Fibroblast of lung (primary cell): ENCODE data around the gene MRNIP. TPM values are rescaled to one million over a fixed set of nuclear protein-coding genes. Genes with fewer than 3 reads are reported as not detected.

Source experiments
- DNase-seq, 2 donors: peaks; one replicate each; pipeline versions ENCODE4 v3.0.0 to v3.0.0-alpha.2; 2010; ENCODE audit warnings: low read depth in 2 of 2
- H2AFZ ChIP-seq: 2 replicates; pipeline ENCODE4 v1.5.1; 2012; ENCODE audit warnings: low read length, control low read depth, inconsistent platforms
- H3K27ac ChIP-seq: 2 replicates; pipeline ENCODE4 v1.5.1; 2011; ENCODE audit warnings: low read length, control low read depth; ENCODE audit not compliant: insufficient read depth
- H3K27me3 ChIP-seq: 2 replicates; pipeline ENCODE4 v1.5.1; 2011; ENCODE audit warnings: mild to moderate bottlenecking, low read length; ENCODE audit not compliant: control insufficient read depth, insufficient read depth
- H3K36me3 ChIP-seq: 2 replicates; pipeline ENCODE4 v1.5.1; 2011; ENCODE audit warnings: low read length; ENCODE audit not compliant: control insufficient read depth, insufficient read depth
- H3K4me1 ChIP-seq: 2 replicates; pipeline ENCODE4 v1.5.1; 2011; ENCODE audit warnings: low read length; ENCODE audit not compliant: control insufficient read depth, insufficient read depth; ENCODE audit errors: extremely low read depth
- H3K4me2 ChIP-seq: 2 replicates; pipeline ENCODE4 v1.5.1; 2011; ENCODE audit warnings: low read length, control low read depth; ENCODE audit not compliant: insufficient read depth; ENCODE audit errors: extremely low read depth
- H3K4me3 ChIP-seq, 4 experiments: fragments of 200-600 bp in 1 of 4; sonication (generic) in 1 of 4; replicated peaks in 1 of 4; 2 replicates each; pipeline ENCODE4 v1.5.1; 2011 to 2016; ENCODE audit warnings: low read length in 4 of 4, low read depth in 3 of 4, mild to moderate bottlenecking in 3 of 4, control low read depth in 2 of 4, inconsistent platforms in 1 of 4, mixed read lengths in 1 of 4; ENCODE audit not compliant: insufficient read depth in 1 of 4; ENCODE audit errors: control extremely low read depth in 1 of 4
- H3K79me2 ChIP-seq: 2 replicates; pipeline ENCODE4 v1.5.1; 2012; ENCODE audit warnings: mild to moderate bottlenecking, low read length, inconsistent platforms; ENCODE audit not compliant: control insufficient read depth, insufficient read depth
- H3K9ac ChIP-seq: 2 replicates; pipeline ENCODE4 v1.5.1; 2011; ENCODE audit warnings: mild to moderate bottlenecking, low read length, control low read depth; ENCODE audit not compliant: insufficient read depth
- H3K9me3 ChIP-seq: 2 replicates; pipeline ENCODE4 v1.5.1; 2012; ENCODE audit warnings: low read depth, low read length; ENCODE audit not compliant: control insufficient read depth, insufficient read depth
- H4K20me1 ChIP-seq: 2 replicates; pipeline ENCODE4 v1.5.1; 2011; ENCODE audit warnings: low read length; ENCODE audit not compliant: control insufficient read depth, insufficient read depth; ENCODE audit errors: extremely low read depth
- EZH2 ChIP-seq: IDR thresholded peaks from 2 replicates; pipeline ENCODE4 v1.5.1; 2012; ENCODE audit warnings: low read length, control low read depth, mild to moderate bottlenecking; ENCODE audit errors: missing control alignments
- polyA plus RNA-seq, 2 donors: library from polyadenylated mRNA; depleted of rRNA in 1 of 2; stranded (reverse) in 1 of 2; unstranded in 1 of 2; fragments of >200 nt; gene quantifications; 2 replicates each; pipeline ENCODE4 v1.2.1, GENCODE V29; 2011 to 2012; ENCODE audit warnings: missing spikeins in 1 of 2
- total RNA-seq: library from RNA; depleted of rRNA; stranded (reverse); fragments of >200 nt; gene quantifications from 2 replicates; pipeline ENCODE4 v1.2.1, GENCODE V29; 2014
- TF ChIP-seq, protein P1 (sequence below), 2 donors: IDR thresholded peaks in 1 of 2; conservative IDR thresholded peaks in 1 of 2; 1 replicate in 1 of 2; 2 replicates in 1 of 2; pipeline ENCODE4 v1.5.1; 2011 to 2012; ENCODE audit warnings: low read length in 2 of 2, control low read depth in 1 of 2, inconsistent platforms in 1 of 2, low read depth in 1 of 2, mild to moderate bottlenecking in 1 of 2

The MRNIP gene
- total and polyA plus RNA-seq, 2 donors (not counting 1 experiment from before 2014, with no cell fraction given), result 8.6 to 21.0 TPM

DNA sequence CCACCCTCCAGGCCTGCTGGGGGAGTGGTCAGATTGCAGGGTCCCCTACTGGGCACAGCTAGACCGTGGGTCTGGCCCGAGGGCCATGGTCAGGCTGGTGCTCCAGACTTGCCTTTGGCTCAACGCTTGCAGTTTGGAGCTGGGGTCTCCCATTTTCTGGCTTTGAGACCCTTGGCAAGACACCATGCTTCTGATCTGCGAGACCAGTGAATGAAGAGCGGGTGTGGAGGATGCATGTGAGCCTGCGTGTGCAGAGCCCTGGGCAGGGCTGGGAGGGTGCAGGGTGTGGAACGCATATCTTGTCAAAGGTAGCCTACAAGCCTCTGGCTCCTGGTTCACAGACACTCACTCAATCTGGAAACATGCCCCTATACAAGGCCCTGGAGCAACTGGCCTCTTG is 6.1 kb upstream of the MRNIP start:
- H4K20me1 ChIP-seq, result no peaks in the 10 kb centered on the region
- TF ChIP-seq EZH2, result no peak
- TF ChIP-seq, protein P1, sequence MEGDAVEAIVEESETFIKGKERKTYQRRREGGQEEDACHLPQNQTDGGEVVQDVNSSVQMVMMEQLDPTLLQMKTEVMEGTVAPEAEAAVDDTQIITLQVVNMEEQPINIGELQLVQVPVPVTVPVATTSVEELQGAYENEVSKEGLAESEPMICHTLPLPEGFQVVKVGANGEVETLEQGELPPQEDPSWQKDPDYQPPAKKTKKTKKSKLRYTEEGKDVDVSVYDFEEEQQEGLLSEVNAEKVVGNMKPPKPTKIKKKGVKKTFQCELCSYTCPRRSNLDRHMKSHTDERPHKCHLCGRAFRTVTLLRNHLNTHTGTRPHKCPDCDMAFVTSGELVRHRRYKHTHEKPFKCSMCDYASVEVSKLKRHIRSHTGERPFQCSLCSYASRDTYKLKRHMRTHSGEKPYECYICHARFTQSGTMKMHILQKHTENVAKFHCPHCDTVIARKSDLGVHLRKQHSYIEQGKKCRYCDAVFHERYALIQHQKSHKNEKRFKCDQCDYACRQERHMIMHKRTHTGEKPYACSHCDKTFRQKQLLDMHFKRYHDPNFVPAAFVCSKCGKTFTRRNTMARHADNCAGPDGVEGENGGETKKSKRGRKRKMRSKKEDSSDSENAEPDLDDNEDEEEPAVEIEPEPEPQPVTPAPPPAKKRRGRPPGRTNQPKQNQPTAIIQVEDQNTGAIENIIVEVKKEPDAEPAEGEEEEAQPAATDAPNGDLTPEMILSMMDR (conservative IDR thresholded peaks at IDR 0.05 in 1 of 2, IDR thresholded peaks at IDR 0.05 in 1 of 2; ENCODE audit: low read depth in 1 of 2, low read length in 2 of 2), result no peak
- H3K27me3 ChIP-seq, result no peaks in the 10 kb centered on the region
- no peak overlapping the region for H2AFZ ChIP-seq
- no peak overlapping the region for H3K9ac ChIP-seq
- H3K9me3 ChIP-seq, result no peaks in the 10 kb centered on the region
- no peak for DNase-seq
- no peaks in the 10 kb centered on the region for H3K79me2 ChIP-seq
- peaks cover 27% of the 10 kb centered on the region for H3K36me3 ChIP-seq
- no peaks in the 10 kb centered on the region for H3K4me1 ChIP-seq
- no peak overlapping the region for H3K4me2 ChIP-seq
- no peak overlapping the region for H3K27ac ChIP-seq
- no peak overlapping the region for H3K4me3 ChIP-seq

DNA sequence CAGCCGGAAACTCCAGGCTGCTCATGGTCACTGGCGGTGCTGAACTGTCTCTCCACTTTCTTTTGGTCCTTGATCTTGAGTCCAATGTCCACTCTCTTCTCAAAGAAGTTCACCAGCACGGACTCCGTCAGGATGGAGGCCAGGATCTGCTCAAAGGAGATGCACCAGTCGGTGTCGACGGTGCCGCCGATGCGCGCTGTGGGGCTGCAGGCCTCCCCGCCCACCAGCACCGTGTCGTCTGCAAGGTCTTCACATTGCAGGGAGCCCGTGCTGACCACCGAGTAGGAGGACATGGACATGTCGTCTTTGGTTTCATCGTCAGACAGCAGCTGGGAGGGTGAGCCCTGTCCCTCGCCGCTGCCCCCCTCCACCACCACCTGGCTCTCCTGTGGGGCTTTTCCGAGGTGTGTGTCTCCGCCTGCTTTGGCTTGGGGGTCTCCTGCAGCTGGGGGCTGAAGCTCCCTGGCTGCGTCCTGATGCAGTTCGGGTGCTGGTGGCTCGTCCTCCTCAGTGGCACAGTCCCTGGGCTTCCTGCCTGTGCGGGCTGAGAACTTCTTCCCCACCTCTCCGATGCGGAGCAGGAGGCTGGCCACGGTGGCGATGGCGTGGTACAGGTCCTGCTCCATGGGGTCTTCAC is 5.0 kb upstream of the MRNIP start:
- DNase-seq, result no peak
- Histone ChIP-seq H3K9me3 (no peaks in the 10 kb centered on the region), H3K4me1 (no peaks in the 10 kb centered on the region), H3K36me3 (peaks cover 27% of the 10 kb centered on the region), H2AFZ (no peak overlapping the region), H3K4me3 (no peak overlapping the region), H3K9ac (no peak overlapping the region), H4K20me1 (no peaks in the 10 kb centered on the region), H3K27ac (no peak overlapping the region), H3K4me2 (no peak overlapping the region), H3K79me2 (no peaks in the 10 kb centered on the region), H3K27me3 (no peaks in the 10 kb centered on the region)
- TF ChIP-seq EZH2, result no peak
- TF ChIP-seq, protein P1 (conservative IDR thresholded peaks at IDR 0.05 in 1 of 2, IDR thresholded peaks at IDR 0.05 in 1 of 2; ENCODE audit: low read depth in 1 of 2, low read length in 2 of 2), result no peak

DNA sequence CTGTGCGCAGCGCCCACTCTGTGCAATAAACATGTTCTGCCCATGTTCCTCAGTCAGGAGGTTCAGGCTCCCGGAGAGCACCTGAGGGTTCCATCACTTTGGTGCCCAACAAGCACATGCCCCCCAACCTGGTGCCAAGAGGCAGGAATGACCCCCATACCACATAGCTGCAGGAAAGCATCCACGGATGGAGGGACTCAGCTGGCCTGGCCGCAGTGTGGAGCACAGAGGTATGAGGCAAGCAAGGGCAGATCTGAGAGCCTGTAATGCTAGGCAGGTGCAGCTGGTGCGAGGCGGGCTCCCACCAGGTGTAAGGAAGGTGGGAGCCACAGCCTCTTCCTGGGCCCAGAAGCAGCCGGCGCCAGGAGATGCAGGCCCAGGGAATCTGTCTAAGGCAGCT is 4.3 kb upstream of the MRNIP start:
- Histone ChIP-seq H3K4me2 (no peak overlapping the region), H3K79me2 (no peaks in the 10 kb centered on the region), H3K36me3 (peaks cover 25% of the 10 kb centered on the region), H3K27me3 (no peaks in the 10 kb centered on the region), H3K9me3 (no peaks in the 10 kb centered on the region), H3K27ac (no peak overlapping the region), H3K4me1 (no peaks in the 10 kb centered on the region), H2AFZ (no peak overlapping the region), H4K20me1 (no peaks in the 10 kb centered on the region), H3K9ac (no peak overlapping the region), H3K4me3 (no peak overlapping the region)
- no peak for DNase-seq
- TF ChIP-seq EZH2, result no peak
- TF ChIP-seq, protein P1 (conservative IDR thresholded peaks at IDR 0.05 in 1 of 2, IDR thresholded peaks at IDR 0.05 in 1 of 2; ENCODE audit: low read depth in 1 of 2, low read length in 2 of 2), result no peak
